Ishikawa (cell line): Measurements from ENCODE around the gene MLLT6.

Experiments used
- CEBPB ChIP-seq: IDR thresholded peaks from 2 replicates; pipeline ENCODE4 v1.6.1; 2012
- CREB1 ChIP-seq: IDR thresholded peaks from 2 replicates; pipeline ENCODE4 v1.6.1; 2012; ENCODE audit warnings: low read depth
- EGR1 ChIP-seq: IDR thresholded peaks from 2 replicates; pipeline ENCODE4 v1.6.1; 2012
- EP300 ChIP-seq: IDR thresholded peaks from 2 replicates; pipeline ENCODE4 v1.6.1; 2012; ENCODE audit warnings: borderline replicate concordance
- FOXM1 ChIP-seq: IDR thresholded peaks from 2 replicates; pipeline ENCODE4 v1.6.1; 2012; ENCODE audit warnings: low read depth, borderline replicate concordance
- NFIC ChIP-seq: IDR thresholded peaks from 2 replicates; pipeline ENCODE4 v1.6.1; 2012
- RAD21 ChIP-seq: IDR thresholded peaks from 2 replicates; pipeline ENCODE4 v1.6.1; 2012; ENCODE audit warnings: low read depth
- TAF1 ChIP-seq: IDR thresholded peaks from 2 replicates; pipeline ENCODE4 v1.6.1; 2012; ENCODE audit warnings: low read depth, mild to moderate bottlenecking
- TCF12 ChIP-seq: IDR thresholded peaks from 2 replicates; pipeline ENCODE4 v1.6.1; 2012; ENCODE audit warnings: low read depth
- TEAD4 ChIP-seq: IDR thresholded peaks from 2 replicates; pipeline ENCODE4 v1.6.1; 2012
- YY1 ChIP-seq: IDR thresholded peaks from 2 replicates; pipeline ENCODE4 v1.6.1; 2012; ENCODE audit warnings: low read depth
- ZBTB7A ChIP-seq: IDR thresholded peaks from 2 replicates; pipeline ENCODE4 v1.6.1; 2012; ENCODE audit warnings: low read depth
- TF ChIP-seq, protein P1 (sequence below): IDR thresholded peaks from 2 replicates; pipeline ENCODE4 v1.6.1; 2012; ENCODE audit warnings: low read depth, mild to moderate bottlenecking
- TF ChIP-seq, protein P2 (sequence below): IDR thresholded peaks from 2 replicates; pipeline ENCODE4 v1.6.1; 2012
- TF ChIP-seq, protein P3 (sequence below): IDR thresholded peaks from 2 replicates; pipeline ENCODE4 v1.6.1; 2012

The MLLT6 gene

DNA sequence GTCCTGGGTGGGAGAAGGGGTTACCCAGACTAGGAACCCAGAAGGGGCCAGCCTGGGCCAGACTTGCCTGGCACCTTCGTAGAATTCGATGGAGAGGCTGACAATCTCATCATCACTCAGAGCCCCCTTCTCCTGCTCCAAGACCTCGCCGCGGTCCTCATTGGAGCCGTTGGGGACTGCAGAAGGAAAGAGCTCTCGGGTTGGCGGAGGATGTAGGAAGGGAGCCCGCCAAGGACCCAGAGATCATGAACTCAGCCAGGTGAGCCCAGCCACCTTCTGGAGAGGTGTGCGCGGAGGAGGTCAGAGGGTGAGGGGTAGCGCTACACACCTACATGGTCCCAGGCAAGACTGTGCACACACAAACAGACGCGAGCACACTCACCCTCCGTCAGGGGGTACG lies 33.6 kb downstream of the MLLT6 start:
- no peak for TF ChIP-seq CEBPB
- no peak for TF ChIP-seq FOXM1
- no peak for TF ChIP-seq CREB1
- no peak for TF ChIP-seq NFIC
- TF ChIP-seq, protein P1, sequence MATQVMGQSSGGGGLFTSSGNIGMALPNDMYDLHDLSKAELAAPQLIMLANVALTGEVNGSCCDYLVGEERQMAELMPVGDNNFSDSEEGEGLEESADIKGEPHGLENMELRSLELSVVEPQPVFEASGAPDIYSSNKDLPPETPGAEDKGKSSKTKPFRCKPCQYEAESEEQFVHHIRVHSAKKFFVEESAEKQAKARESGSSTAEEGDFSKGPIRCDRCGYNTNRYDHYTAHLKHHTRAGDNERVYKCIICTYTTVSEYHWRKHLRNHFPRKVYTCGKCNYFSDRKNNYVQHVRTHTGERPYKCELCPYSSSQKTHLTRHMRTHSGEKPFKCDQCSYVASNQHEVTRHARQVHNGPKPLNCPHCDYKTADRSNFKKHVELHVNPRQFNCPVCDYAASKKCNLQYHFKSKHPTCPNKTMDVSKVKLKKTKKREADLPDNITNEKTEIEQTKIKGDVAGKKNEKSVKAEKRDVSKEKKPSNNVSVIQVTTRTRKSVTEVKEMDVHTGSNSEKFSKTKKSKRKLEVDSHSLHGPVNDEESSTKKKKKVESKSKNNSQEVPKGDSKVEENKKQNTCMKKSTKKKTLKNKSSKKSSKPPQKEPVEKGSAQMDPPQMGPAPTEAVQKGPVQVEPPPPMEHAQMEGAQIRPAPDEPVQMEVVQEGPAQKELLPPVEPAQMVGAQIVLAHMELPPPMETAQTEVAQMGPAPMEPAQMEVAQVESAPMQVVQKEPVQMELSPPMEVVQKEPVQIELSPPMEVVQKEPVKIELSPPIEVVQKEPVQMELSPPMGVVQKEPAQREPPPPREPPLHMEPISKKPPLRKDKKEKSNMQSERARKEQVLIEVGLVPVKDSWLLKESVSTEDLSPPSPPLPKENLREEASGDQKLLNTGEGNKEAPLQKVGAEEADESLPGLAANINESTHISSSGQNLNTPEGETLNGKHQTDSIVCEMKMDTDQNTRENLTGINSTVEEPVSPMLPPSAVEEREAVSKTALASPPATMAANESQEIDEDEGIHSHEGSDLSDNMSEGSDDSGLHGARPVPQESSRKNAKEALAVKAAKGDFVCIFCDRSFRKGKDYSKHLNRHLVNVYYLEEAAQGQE: no peak
- no peak for TF ChIP-seq RAD21
- no peak for TF ChIP-seq TAF1
- TF ChIP-seq, protein P2, sequence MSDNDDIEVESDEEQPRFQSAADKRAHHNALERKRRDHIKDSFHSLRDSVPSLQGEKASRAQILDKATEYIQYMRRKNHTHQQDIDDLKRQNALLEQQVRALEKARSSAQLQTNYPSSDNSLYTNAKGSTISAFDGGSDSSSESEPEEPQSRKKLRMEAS: no peak
- TF ChIP-seq TCF12: no peak
- no peak for TF ChIP-seq EGR1

DNA sequence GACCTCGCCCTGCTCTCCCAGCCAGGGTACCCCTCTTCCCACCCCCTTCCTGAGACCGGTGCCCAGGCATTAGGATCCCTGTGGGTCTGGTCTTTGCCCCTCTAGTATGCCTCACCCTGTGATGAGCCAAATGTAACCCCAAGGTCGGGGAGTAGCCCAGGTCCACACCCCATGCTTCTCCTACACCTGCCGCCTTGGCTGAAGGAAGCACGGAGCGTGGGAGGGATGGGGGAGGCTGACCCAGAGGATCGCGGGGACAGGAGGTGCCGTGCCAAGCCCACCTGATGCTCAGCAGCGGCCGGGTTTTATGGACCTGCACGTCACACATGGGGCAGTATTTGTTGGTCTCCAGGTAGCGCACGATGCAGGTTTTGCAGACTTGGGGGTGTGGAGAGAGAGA lies 34.2 kb downstream of the MLLT6 start:
- TF ChIP-seq, protein P3, sequence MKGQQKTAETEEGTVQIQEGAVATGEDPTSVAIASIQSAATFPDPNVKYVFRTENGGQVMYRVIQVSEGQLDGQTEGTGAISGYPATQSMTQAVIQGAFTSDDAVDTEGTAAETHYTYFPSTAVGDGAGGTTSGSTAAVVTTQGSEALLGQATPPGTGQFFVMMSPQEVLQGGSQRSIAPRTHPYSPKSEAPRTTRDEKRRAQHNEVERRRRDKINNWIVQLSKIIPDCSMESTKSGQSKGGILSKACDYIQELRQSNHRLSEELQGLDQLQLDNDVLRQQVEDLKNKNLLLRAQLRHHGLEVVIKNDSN: no peak
- TF ChIP-seq RAD21 (no peak), TAF1 (no peak), TCF12 (no peak), EP300 (no peak), NFIC (no peak), ZBTB7A (no peak), FOXM1 (no peak)
- TF ChIP-seq, protein P1: no peak
- TF ChIP-seq, protein P2: no peak

DNA sequence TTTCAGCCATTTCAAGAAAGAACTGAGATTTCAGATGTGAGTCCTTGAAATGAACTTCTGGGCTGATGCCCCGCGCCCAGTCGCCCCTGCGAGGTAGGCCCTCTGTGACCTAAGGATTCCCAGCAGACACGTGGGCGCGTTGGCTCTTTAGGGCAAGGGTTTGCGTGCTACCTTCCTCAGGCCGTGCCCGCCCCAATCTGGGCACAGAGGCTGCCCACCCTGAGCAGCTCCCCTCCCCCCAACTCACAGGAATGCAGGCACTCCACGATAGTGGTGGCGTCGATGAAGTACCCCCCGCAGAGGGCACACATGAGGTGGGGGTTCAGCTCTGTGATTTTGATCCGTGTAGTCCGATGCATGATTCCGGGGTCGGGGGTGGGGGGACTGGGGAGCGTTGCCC lies 35.0 kb downstream of the MLLT6 start:
- TF ChIP-seq NFIC (no peak), TEAD4 (no peak), CREB1 (no peak), CEBPB (no peak), ZBTB7A (no peak), TAF1 (no peak), FOXM1 (no peak), EGR1 (no peak), YY1 (no peak), RAD21 (no peak), EP300 (no peak), TCF12 (no peak)
- TF ChIP-seq, protein P3: no peak
- TF ChIP-seq, protein P2: no peak
- TF ChIP-seq, protein P1: no peak

DNA sequence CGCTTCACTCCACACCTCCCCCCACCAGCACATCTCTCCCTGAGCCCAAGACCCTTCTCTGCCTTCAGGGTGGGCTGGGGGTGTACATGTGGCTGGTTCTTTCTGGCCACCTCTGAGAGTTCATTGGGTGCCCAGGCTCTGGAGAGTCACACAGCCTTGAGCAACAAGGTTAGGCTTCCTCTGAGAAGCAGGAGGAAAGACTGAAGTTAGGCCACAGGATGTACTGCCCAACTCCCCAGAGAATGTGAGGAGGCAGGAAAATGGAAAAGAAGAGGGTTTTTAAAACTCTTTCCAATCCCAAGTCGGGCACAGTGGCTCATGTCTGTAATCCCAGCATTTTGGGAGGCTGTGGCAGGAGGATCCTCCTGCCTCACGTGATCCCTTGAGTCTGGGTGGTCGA lies 35.7 kb downstream of the MLLT6 start:
- no peak for TF ChIP-seq ZBTB7A
- TF ChIP-seq, protein P1: no peak
